Fibroblast of lung (primary cell): ENCODE measurements around the gene TMEM214. TPM values are rescaled to one million over a fixed set of nuclear protein-coding genes. Genes with fewer than 3 reads are reported as not detected.

Source experiments
- DNase-seq, 2 donors: peaks; one replicate each; pipeline versions ENCODE4 v3.0.0 to v3.0.0-alpha.2; 2010; ENCODE audit warnings: low read depth in 2 of 2
- H2AFZ ChIP-seq: 2 replicates; pipeline ENCODE4 v1.5.1; 2012; ENCODE audit warnings: low read length, control low read depth, inconsistent platforms
- H3K27ac ChIP-seq: 2 replicates; pipeline ENCODE4 v1.5.1; 2011; ENCODE audit warnings: low read length, control low read depth; ENCODE audit not compliant: insufficient read depth
- H3K27me3 ChIP-seq: 2 replicates; pipeline ENCODE4 v1.5.1; 2011; ENCODE audit warnings: mild to moderate bottlenecking, low read length; ENCODE audit not compliant: control insufficient read depth, insufficient read depth
- H3K36me3 ChIP-seq: 2 replicates; pipeline ENCODE4 v1.5.1; 2011; ENCODE audit warnings: low read length; ENCODE audit not compliant: control insufficient read depth, insufficient read depth
- H3K4me1 ChIP-seq: 2 replicates; pipeline ENCODE4 v1.5.1; 2011; ENCODE audit warnings: low read length; ENCODE audit not compliant: control insufficient read depth, insufficient read depth; ENCODE audit errors: extremely low read depth
- H3K4me2 ChIP-seq: 2 replicates; pipeline ENCODE4 v1.5.1; 2011; ENCODE audit warnings: low read length, control low read depth; ENCODE audit not compliant: insufficient read depth; ENCODE audit errors: extremely low read depth
- H3K4me3 ChIP-seq, 4 experiments: fragments of 200-600 bp in 1 of 4; sonication (generic) in 1 of 4; replicated peaks in 1 of 4; 2 replicates each; pipeline ENCODE4 v1.5.1; 2011 to 2016; ENCODE audit warnings: low read length in 4 of 4, low read depth in 3 of 4, mild to moderate bottlenecking in 3 of 4, control low read depth in 2 of 4, inconsistent platforms in 1 of 4, mixed read lengths in 1 of 4; ENCODE audit not compliant: insufficient read depth in 1 of 4; ENCODE audit errors: control extremely low read depth in 1 of 4
- H3K79me2 ChIP-seq: 2 replicates; pipeline ENCODE4 v1.5.1; 2012; ENCODE audit warnings: mild to moderate bottlenecking, low read length, inconsistent platforms; ENCODE audit not compliant: control insufficient read depth, insufficient read depth
- H3K9ac ChIP-seq: 2 replicates; pipeline ENCODE4 v1.5.1; 2011; ENCODE audit warnings: mild to moderate bottlenecking, low read length, control low read depth; ENCODE audit not compliant: insufficient read depth
- H3K9me3 ChIP-seq: 2 replicates; pipeline ENCODE4 v1.5.1; 2012; ENCODE audit warnings: low read depth, low read length; ENCODE audit not compliant: control insufficient read depth, insufficient read depth
- H4K20me1 ChIP-seq: 2 replicates; pipeline ENCODE4 v1.5.1; 2011; ENCODE audit warnings: low read length; ENCODE audit not compliant: control insufficient read depth, insufficient read depth; ENCODE audit errors: extremely low read depth
- CTCF ChIP-seq, 2 donors: IDR thresholded peaks in 1 of 2; conservative IDR thresholded peaks in 1 of 2; 1 replicate in 1 of 2; 2 replicates in 1 of 2; pipeline ENCODE4 v1.5.1; 2011 to 2012; ENCODE audit warnings: low read length in 2 of 2, control low read depth in 1 of 2, inconsistent platforms in 1 of 2, low read depth in 1 of 2, mild to moderate bottlenecking in 1 of 2
- EZH2 ChIP-seq: IDR thresholded peaks from 2 replicates; pipeline ENCODE4 v1.5.1; 2012; ENCODE audit warnings: low read length, control low read depth, mild to moderate bottlenecking; ENCODE audit errors: missing control alignments
- polyA plus RNA-seq, 2 donors: library from polyadenylated mRNA; depleted of rRNA in 1 of 2; stranded (reverse) in 1 of 2; unstranded in 1 of 2; fragments of >200 nt; gene quantifications; 2 replicates each; pipeline ENCODE4 v1.2.1, GENCODE V29; 2011 to 2012; ENCODE audit warnings: missing spikeins in 1 of 2
- total RNA-seq: library from RNA; depleted of rRNA; stranded (reverse); fragments of >200 nt; gene quantifications from 2 replicates; pipeline ENCODE4 v1.2.1, GENCODE V29; 2014

Gene TMEM214
- total and polyA plus RNA-seq, 2 donors (not counting 1 experiment from before 2014, with no cell fraction given), result 22.6 to 127 TPM

- Histone ChIP-seq H2AFZ (no peak overlapping the region), H3K36me3 (no peaks in the 10 kb centered on the region), H3K9me3 (no peaks in the 10 kb centered on the region), H3K4me2 (no peak overlapping the region), H3K9ac (no peak overlapping the region), H3K4me3 (no peak overlapping the region), H3K27ac (no peak overlapping the region), H3K4me1 (no peaks in the 10 kb centered on the region), H3K79me2 (no peaks in the 10 kb centered on the region), H4K20me1 (no peaks in the 10 kb centered on the region), H3K27me3 (no peaks in the 10 kb centered on the region)
- no peak for TF ChIP-seq CTCF (conservative IDR thresholded peaks at IDR 0.05 in 1 of 2, IDR thresholded peaks at IDR 0.05 in 1 of 2; ENCODE audit: low read depth in 1 of 2, low read length in 2 of 2)
- DNase-seq, result no peak
Observed at GRCh38 chr2:26997394-26997793, 35.4 kb upstream of the TMEM214 start.

- TF ChIP-seq CTCF (conservative IDR thresholded peaks at IDR 0.05 in 1 of 2, IDR thresholded peaks at IDR 0.05 in 1 of 2; ENCODE audit: low read depth in 1 of 2, low read length in 2 of 2), result no peak
- no peak for TF ChIP-seq EZH2
- Histone ChIP-seq H3K4me3 (no peak overlapping the region), H3K27me3 (no peaks in the 10 kb centered on the region), H2AFZ (no peak overlapping the region), H3K79me2 (no peaks in the 10 kb centered on the region), H3K9me3 (no peaks in the 10 kb centered on the region), H3K27ac (no peak overlapping the region), H4K20me1 (no peaks in the 10 kb centered on the region), H3K9ac (no peak overlapping the region), H3K36me3 (no peaks in the 10 kb centered on the region), H3K4me2 (no peak overlapping the region), H3K4me1 (no peaks in the 10 kb centered on the region)
- DNase-seq, result no peak
Observed at GRCh38 chr2:26998323-26998722, 34.4 kb upstream of the TMEM214 start.

- H3K27ac ChIP-seq, result no peak overlapping the region
- no peaks in the 10 kb centered on the region for H3K4me1 ChIP-seq
- no peaks in the 10 kb centered on the region for H3K9me3 ChIP-seq
- no peak for TF ChIP-seq CTCF (conservative IDR thresholded peaks at IDR 0.05 in 1 of 2, IDR thresholded peaks at IDR 0.05 in 1 of 2; ENCODE audit: low read depth in 1 of 2, low read length in 2 of 2)
- TF ChIP-seq EZH2, result no peak
- H3K4me2 ChIP-seq, result no peak overlapping the region
- no peak overlapping the region for H2AFZ ChIP-seq
- H3K9ac ChIP-seq, result no peak overlapping the region
- no peak for DNase-seq
- H3K36me3 ChIP-seq, result no peaks in the 10 kb centered on the region
- H4K20me1 ChIP-seq, result no peaks in the 10 kb centered on the region
- no peak overlapping the region for H3K4me3 ChIP-seq
- no peaks in the 10 kb centered on the region for H3K27me3 ChIP-seq
- no peaks in the 10 kb centered on the region for H3K79me2 ChIP-seq
Observed at GRCh38 chr2:27000228-27000627, 32.5 kb upstream of the TMEM214 start.
